Stimulated activated CD4-positive, alpha-beta T cell treated with anti-CD3 and anti-CD28 coated beads, Interleukin-2, amount 100 ng/mL, for 4 hours (primary cell): ENCODE results near the gene MTHFD2L.
"Not testable (repeated sequence)": the region's sequence is repeated elsewhere in the genome, so short reads cannot be mapped to it uniquely, and the experiment has no call there.

Experiments
- DNase-seq: peaks from one replicate; pipeline ENCODE4 v3.0.0-alpha.2; 2020; ENCODE audit warnings: low read depth

MTHFD2L gene

GRCh38 chr4:74335341-74336021 is 177.6 kb downstream of the MTHFD2L start:
- no peak for DNase-seq

DNA sequence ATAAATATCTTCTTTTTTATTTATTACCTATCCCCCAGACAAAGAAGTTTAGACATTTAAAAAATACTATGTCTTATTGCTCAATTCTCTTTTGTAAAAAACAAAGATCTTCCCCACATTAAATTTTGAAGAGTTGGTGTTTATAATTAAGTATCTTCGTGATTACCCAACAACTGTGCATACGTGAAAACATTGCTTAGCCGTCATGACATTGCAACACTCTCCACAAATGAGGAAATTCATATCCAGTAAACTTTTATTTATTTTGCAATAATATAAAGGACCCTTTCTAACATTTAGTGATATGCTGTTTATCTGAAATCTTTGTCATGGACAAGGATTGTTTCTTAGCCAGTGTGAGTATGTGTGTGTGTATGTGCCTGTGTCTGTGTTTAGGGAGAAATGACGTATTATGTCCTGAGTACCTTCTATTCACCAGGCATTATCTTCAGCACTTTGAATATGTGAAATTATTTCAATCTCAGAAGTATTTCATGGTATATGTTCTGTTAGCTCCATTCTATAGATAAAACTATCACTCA is 180.9 kb downstream of the MTHFD2L start:
- no peak for DNase-seq

DNA sequence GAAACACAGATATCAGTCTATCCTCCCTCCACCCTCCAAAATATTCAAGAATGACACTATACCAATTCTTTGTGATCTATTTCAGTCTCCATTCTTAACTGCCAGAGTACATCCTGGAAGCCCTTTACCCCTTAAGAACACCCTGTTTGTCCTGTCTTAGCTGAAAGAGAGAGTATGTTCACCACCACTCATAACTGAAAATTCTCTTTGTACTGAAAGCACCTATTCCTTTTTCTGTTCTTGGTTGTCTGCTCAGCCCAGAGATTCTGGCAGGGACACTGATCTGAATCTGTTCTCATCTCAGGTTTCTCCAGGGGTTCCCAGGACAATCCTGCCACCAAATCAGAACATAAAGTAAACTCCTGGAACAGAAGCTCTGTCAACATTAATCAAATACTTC is 181.6 kb downstream of the MTHFD2L start:
- DNase-seq: no peak

DNA sequence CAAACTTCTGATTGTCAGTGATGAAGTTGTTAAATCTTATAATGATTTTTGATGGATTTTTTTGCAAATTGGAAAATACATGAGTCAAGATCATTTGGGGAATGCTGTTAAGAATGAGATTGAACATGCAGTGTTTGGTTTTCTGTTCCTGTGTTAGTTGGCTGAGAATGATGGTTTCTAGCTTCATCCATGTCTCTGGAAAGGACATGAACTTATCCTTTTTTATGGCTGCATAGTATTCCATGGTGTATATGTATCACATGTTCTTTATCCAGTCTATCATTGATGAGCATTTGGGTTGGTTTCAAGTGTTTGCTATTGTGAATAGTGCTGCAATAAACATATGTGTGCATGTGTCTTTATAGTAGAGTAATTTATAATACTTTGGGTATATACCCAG is 182.5 kb downstream of the MTHFD2L start:
- not testable (repeated sequence) for DNase-seq

- DNase-seq: no peak
Measured at GRCh38 chr4:74344031-74344430, 186.1 kb downstream of the MTHFD2L start.
